GM21390 (cell line): Measurements from ENCODE around the gene ZNF618.

Experiments
- ATAC-seq: cut with Tn5 transposase; IDR thresholded peaks from one replicate; pipeline ENCODE4 v1.9.1; 2021; ENCODE audit not compliant: unreplicated experiment

Gene ZNF618

GRCh38 chr9:113955076-113955752 lies 79.1 kb downstream of the ZNF618 start:
- no peak for ATAC-seq

- no peak for ATAC-seq
These were observed 80.8 kb downstream of the ZNF618 start for GRCh38 chr9:113956901-113957300.

GRCh38 chr9:113957351-113957750 lies 81.2 kb downstream of the ZNF618 start:
- ATAC-seq, result no peak

GRCh38 chr9:113957821-113958341 lies 81.8 kb downstream of the ZNF618 start:
- ATAC-seq, result no peak

GRCh38 chr9:113958556-113958955 lies 82.4 kb downstream of the ZNF618 start:
- no peak for ATAC-seq

- ATAC-seq, result no peak
These were observed 84.7 kb downstream of the ZNF618 start for GRCh38 chr9:113960768-113961167.

- no peak for ATAC-seq
These were observed 86.3 kb downstream of the ZNF618 start for GRCh38 chr9:113962396-113962795.

- ATAC-seq, result no peak
These were observed 87.0 kb downstream of the ZNF618 start for GRCh38 chr9:113963017-113963620.

- no peak for ATAC-seq
These were observed 87.8 kb downstream of the ZNF618 start for GRCh38 chr9:113963696-113964494.

GRCh38 chr9:113964495-113965170 lies 88.5 kb downstream of the ZNF618 start:
- ATAC-seq, result no peak

GRCh38 chr9:113966394-113966793 lies 90.3 kb downstream of the ZNF618 start:
- ATAC-seq, result no peak

GRCh38 chr9:113967380-113967779 lies 91.3 kb downstream of the ZNF618 start:
- no peak for ATAC-seq

GRCh38 chr9:113969343-113969742 lies 93.2 kb downstream of the ZNF618 start:
- no peak for ATAC-seq

GRCh38 chr9:113973226-113973625 lies 97.1 kb downstream of the ZNF618 start:
- ATAC-seq, result no peak

GRCh38 chr9:113973963-113974413 lies 97.9 kb downstream of the ZNF618 start:
- ATAC-seq, result no peak

- ATAC-seq, result no peak
These were observed 100.8 kb downstream of the ZNF618 start for GRCh38 chr9:113976915-113977314.

GRCh38 chr9:113978725-113979342 lies 102.7 kb downstream of the ZNF618 start:
- no peak for ATAC-seq

- no peak for ATAC-seq
These were observed 103.4 kb downstream of the ZNF618 start for GRCh38 chr9:113979343-113980127.

- ATAC-seq, result no peak
These were observed 108.7 kb downstream of the ZNF618 start for GRCh38 chr9:113984639-113985380.
